ENCODE data around the gene HOMER2. TPM values are rescaled to one million over a fixed set of nuclear protein-coding genes. Genes with fewer than 3 reads are reported as not detected.

HOMER2 gene
- total and polyA plus RNA-seq, 9 of the 15 experiments (the other 6 are each of a cell fraction or from before 2014, with no cell fraction given), result 0.13 to 0.47 (median 0.29) TPM; not detected in 1

DNA sequence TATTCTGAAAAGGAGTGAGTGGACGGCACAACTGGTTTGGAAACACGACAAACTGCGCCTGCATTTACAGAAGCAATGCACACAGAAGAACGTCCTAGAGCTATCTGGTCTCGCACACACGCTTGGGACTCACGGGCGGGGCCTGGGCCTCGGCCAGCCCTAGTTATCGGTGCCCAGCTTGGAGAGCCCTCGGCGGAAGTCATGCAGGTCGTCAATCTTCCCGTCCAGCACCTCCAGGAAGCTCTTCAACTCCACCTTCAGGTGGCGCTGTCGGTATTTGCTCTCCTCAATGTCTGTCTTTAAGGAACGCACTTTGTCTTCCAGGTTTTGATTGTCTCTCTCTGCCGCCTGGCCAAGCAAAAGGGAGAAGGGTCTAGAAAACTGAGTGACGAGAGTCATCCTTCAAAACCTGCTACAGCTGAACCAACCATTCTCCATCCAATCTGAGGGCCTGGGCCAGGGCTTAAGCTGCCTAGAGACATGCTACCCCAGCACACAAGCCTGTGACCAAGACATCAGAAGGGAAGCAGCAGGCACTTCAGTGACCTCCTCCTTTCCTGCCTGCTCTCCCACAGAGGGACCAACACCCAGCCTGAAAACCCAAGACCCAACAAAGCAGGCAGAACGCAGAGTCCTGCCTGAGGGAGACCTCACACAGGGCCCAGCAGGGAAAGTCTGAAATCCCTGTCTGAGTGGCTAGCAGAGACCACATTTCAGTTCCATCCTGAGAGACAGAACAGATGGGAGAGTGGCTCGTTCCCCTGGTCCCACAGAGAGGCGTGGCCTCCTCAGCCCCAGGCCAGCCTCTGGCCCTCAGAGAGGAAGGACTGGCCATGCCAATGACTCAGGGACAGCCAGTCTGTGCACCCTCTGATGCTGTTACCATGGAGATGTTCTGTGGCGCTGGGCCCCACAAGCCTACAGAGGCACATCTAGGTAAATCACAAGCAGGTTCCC is 102.7 kb downstream of the HOMER2 start (continued):
- TF ChIP-seq, protein P1, sequence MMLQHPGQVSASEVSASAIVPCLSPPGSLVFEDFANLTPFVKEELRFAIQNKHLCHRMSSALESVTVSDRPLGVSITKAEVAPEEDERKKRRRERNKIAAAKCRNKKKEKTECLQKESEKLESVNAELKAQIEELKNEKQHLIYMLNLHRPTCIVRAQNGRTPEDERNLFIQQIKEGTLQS (IDR thresholded peaks at IDR 0.05), result no peak; the same call in 1 of the 2 replicates
- TF ChIP-seq, protein P1 (CRISPR knock-in tag; conservative IDR thresholded peaks at IDR 0.05), result no peak
- TF ChIP-seq, protein P2, sequence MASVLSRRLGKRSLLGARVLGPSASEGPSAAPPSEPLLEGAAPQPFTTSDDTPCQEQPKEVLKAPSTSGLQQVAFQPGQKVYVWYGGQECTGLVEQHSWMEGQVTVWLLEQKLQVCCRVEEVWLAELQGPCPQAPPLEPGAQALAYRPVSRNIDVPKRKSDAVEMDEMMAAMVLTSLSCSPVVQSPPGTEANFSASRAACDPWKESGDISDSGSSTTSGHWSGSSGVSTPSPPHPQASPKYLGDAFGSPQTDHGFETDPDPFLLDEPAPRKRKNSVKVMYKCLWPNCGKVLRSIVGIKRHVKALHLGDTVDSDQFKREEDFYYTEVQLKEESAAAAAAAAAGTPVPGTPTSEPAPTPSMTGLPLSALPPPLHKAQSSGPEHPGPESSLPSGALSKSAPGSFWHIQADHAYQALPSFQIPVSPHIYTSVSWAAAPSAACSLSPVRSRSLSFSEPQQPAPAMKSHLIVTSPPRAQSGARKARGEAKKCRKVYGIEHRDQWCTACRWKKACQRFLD (CRISPR knock-in tag; IDR thresholded peaks at IDR 0.05), result peak; percentile 79; the same call in 1 of the 2 replicates
- TF ChIP-seq, protein P3, sequence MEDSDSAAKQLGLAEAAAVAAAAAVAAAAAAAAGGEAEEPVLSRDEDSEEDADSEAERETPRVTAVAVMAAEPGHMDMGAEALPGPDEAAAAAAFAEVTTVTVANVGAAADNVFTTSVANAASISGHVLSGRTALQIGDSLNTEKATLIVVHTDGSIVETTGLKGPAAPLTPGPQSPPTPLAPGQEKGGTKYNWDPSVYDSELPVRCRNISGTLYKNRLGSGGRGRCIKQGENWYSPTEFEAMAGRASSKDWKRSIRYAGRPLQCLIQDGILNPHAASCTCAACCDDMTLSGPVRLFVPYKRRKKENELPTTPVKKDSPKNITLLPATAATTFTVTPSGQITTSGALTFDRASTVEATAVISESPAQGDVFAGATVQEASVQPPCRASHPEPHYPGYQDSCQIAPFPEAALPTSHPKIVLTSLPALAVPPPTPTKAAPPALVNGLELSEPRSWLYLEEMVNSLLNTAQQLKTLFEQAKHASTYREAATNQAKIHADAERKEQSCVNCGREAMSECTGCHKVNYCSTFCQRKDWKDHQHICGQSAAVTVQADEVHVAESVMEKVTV (CRISPR knock-in tag; IDR thresholded peaks at IDR 0.05), result peak; percentile 86
- TF ChIP-seq ZNF507 (tag; conservative IDR thresholded peaks at IDR 0.05) (no peak), ZNF24 (IDR thresholded peaks at IDR 0.05) (peak; percentile 81), ZKSCAN3 (CRISPR knock-in tag; IDR thresholded peaks at IDR 0.05) (no peak), SMC3 (conservative IDR thresholded peaks at IDR 0.05; ENCODE audit: insufficient read depth, low read depth, low read length) (peak; percentile 79), SOX6 (IDR thresholded peaks at IDR 0.05) (peak; percentile 90), ZNF695 (CRISPR knock-in tag; IDR thresholded peaks at IDR 0.05) (no peak), CXXC5 (CRISPR knock-in tag; IDR thresholded peaks at IDR 0.05) (peak; percentile 98), ASH1L (IDR thresholded peaks at IDR 0.05; ENCODE audit: borderline replicate concordance, low read depth, partially characterized antibody) (no peak), GTF2A2 (tag; IDR thresholded peaks at IDR 0.05) (no peak), ZNF232 (CRISPR knock-in tag; IDR thresholded peaks at IDR 0.05) (no peak)
- TF ChIP-seq, protein P4, sequence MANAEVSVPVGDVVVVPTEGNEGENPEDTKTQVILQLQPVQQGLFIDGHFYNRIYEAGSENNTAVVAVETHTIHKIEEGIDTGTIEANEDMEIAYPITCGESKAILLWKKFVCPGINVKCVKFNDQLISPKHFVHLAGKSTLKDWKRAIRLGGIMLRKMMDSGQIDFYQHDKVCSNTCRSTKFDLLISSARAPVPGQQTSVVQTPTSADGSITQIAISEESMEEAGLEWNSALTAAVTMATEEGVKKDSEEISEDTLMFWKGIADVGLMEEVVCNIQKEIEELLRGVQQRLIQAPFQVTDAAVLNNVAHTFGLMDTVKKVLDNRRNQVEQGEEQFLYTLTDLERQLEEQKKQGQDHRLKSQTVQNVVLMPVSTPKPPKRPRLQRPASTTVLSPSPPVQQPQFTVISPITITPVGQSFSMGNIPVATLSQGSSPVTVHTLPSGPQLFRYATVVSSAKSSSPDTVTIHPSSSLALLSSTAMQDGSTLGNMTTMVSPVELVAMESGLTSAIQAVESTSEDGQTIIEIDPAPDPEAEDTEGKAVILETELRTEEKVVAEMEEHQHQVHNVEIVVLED (CRISPR knock-in tag; IDR thresholded peaks at IDR 0.05), result no peak
- TF ChIP-seq, protein P5, sequence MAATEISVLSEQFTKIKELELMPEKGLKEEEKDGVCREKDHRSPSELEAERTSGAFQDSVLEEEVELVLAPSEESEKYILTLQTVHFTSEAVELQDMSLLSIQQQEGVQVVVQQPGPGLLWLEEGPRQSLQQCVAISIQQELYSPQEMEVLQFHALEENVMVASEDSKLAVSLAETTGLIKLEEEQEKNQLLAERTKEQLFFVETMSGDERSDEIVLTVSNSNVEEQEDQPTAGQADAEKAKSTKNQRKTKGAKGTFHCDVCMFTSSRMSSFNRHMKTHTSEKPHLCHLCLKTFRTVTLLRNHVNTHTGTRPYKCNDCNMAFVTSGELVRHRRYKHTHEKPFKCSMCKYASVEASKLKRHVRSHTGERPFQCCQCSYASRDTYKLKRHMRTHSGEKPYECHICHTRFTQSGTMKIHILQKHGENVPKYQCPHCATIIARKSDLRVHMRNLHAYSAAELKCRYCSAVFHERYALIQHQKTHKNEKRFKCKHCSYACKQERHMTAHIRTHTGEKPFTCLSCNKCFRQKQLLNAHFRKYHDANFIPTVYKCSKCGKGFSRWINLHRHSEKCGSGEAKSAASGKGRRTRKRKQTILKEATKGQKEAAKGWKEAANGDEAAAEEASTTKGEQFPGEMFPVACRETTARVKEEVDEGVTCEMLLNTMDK (IDR thresholded peaks at IDR 0.05; ENCODE audit: borderline replicate concordance, insufficient read depth, low read depth, low read length, poor library complexity, severe bottlenecking), result peak; percentile 2
- TF ChIP-seq, protein P6, sequence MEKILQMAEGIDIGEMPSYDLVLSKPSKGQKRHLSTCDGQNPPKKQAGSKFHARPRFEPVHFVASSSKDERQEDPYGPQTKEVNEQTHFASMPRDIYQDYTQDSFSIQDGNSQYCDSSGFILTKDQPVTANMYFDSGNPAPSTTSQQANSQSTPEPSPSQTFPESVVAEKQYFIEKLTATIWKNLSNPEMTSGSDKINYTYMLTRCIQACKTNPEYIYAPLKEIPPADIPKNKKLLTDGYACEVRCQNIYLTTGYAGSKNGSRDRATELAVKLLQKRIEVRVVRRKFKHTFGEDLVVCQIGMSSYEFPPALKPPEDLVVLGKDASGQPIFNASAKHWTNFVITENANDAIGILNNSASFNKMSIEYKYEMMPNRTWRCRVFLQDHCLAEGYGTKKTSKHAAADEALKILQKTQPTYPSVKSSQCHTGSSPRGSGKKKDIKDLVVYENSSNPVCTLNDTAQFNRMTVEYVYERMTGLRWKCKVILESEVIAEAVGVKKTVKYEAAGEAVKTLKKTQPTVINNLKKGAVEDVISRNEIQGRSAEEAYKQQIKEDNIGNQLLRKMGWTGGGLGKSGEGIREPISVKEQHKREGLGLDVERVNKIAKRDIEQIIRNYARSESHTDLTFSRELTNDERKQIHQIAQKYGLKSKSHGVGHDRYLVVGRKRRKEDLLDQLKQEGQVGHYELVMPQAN (IDR thresholded peaks at IDR 0.05; ENCODE audit: borderline replicate concordance), result no peak

All from K562 (cell line).